Omental fat pad (tissue), 4 donors: ENCODE data around the gene OR51B6. TPM values are rescaled to one million over a fixed set of nuclear protein-coding genes. Genes with fewer than 3 reads are reported as not detected.
"Not testable (repeated sequence)": the region's sequence is repeated elsewhere in the genome, so short reads cannot be mapped to it uniquely, and the experiment has no call there.

Experiments used
- ATAC-seq: fragments of 150-250 bp; one replicate; pipeline ENCODE4 v1.9.1; 2016; ENCODE audit warnings: mild to moderate bottlenecking, moderate library complexity; ENCODE audit not compliant: low FRiP score
- DNase-seq: peaks from one replicate; pipeline ENCODE4 v3.0.0-alpha.2; 2019; ENCODE audit warnings: low spot score
- total RNA-seq, 4 donors: library from RNA; depleted of rRNA; stranded (reverse); fragments of >200 nt; gene quantifications; one replicate each; pipeline ENCODE4 v1.1.0, GENCODE V29; 2016
- TF ChIP-seq, protein P1 (sequence below), 3 donors: fragments of 450-650 bp; IDR thresholded peaks; one replicate each; pipeline ENCODE4 v1.5.1; 2016 to 2017; ENCODE audit warnings: antibody characterized with exemption in 3 of 3, mild to moderate bottlenecking in 3 of 3, moderate library complexity in 2 of 3

Gene OR51B6
- total RNA-seq, 4 donors from 2014 or later = not detected

- TF ChIP-seq, protein P1, sequence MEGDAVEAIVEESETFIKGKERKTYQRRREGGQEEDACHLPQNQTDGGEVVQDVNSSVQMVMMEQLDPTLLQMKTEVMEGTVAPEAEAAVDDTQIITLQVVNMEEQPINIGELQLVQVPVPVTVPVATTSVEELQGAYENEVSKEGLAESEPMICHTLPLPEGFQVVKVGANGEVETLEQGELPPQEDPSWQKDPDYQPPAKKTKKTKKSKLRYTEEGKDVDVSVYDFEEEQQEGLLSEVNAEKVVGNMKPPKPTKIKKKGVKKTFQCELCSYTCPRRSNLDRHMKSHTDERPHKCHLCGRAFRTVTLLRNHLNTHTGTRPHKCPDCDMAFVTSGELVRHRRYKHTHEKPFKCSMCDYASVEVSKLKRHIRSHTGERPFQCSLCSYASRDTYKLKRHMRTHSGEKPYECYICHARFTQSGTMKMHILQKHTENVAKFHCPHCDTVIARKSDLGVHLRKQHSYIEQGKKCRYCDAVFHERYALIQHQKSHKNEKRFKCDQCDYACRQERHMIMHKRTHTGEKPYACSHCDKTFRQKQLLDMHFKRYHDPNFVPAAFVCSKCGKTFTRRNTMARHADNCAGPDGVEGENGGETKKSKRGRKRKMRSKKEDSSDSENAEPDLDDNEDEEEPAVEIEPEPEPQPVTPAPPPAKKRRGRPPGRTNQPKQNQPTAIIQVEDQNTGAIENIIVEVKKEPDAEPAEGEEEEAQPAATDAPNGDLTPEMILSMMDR (IDR thresholded peaks at IDR 0.05) = no peak
- ATAC-seq = no peak
These were observed 5.5 kb upstream of the OR51B6 start for GRCh38 chr11:5345831-5346230.

GRCh38 chr11:5348551-5349194 lies 2.6 kb upstream of the OR51B6 start:
- DNase-seq (no peak), ATAC-seq (no peak)
- TF ChIP-seq, protein P1 (IDR thresholded peaks at IDR 0.05) = no peak

More at GRCh38 chr11:5345831-5346230, 5.5 kb upstream of the OR51B6 start:
- no peak for DNase-seq

DNA sequence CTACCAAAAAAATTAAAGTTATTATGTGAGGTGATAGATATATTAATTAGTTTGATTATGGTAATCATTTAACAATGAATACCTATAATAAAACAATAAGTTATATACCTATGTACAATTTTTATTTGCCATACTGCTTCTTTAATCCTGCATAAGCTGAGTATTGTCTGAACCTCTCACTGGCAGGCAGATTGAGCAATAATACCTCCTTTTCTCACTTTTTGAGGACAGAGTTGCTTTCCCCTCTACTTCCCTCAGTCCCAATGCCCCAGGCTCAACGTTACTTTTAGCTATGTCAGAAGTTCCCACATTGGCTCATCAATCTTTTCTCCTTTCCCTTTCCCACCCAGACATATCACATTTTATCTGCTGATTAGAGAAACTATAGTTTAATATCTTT lies 1.8 kb upstream of the OR51B6 start:
- no peak for DNase-seq
- TF ChIP-seq, protein P1 (IDR thresholded peaks at IDR 0.05) = no peak
- no peak for ATAC-seq

DNA sequence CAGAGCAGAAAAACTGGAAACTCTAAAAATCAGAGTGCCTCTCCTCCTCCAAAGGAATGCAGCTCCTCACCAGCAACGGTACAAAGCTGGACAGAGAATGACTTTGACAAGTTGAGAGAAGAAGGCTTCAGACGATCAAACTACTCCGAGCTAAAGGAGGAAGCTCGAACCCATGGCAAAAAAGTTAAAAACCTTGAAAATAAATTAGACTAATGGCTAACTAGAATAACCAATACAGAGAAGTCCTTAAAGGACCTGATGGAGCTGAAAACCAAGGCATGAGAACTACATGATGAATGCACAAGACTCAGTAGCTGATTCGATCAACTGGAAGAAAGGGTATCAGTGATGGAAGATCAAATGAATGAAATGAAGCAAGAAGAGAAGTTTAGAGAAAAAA lies 4.7 kb downstream of the OR51B6 start:
- ATAC-seq, DNase-seq: not testable (repeated sequence)

- DNase-seq = no peak
- TF ChIP-seq, protein P1 (IDR thresholded peaks at IDR 0.05) = no peak
- ATAC-seq = no peak
These were observed 10.8 kb downstream of the OR51B6 start for GRCh38 chr11:5362017-5362625.

DNA sequence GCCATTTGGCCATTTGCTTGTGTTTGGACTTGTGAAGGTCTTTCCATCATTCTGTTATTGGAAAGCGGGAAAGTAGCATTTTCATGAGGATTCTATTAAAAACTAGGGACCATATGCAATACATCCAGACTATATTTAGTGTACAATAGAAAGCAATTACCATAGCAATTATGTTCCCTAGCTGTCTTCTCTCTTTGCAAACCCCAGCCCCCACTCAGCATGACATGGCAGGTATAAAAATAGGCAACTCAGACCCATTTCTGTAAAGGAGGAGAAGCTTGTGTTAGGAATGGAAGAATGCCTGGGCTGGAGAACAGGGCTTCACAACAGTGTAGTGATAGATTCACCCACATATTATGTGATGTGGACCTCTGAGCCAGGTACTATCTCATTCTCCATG lies 12.4 kb downstream of the OR51B6 start:
- ATAC-seq (no peak), DNase-seq (no peak)
- TF ChIP-seq, protein P1 (IDR thresholded peaks at IDR 0.05) = no peak

- TF ChIP-seq, protein P1 (IDR thresholded peaks at IDR 0.05) = no peak
- ATAC-seq (no peak), DNase-seq (no peak)
These were observed 12.9 kb downstream of the OR51B6 start for GRCh38 chr11:5364214-5364613.

GRCh38 chr11:5366365-5366764 lies 15.1 kb downstream of the OR51B6 start:
- DNase-seq, ATAC-seq: not testable (repeated sequence)
